ENCODE measurements around the gene EMP1.
A peak's percentile ranks its signal among the peaks of the same experiment; 100 is the strongest.

Gene EMP1

GRCh38 chr12:13198241-13198640 is 1.7 kb downstream of the EMP1 start:
- no peak for DNase-seq

- no peak for DNase-seq
Measured at GRCh38 chr12:13198876-13199275, 2.4 kb downstream of the EMP1 start.

- DNase-seq = no peak
Measured at GRCh38 chr12:13199592-13199991, 3.1 kb downstream of the EMP1 start.

GRCh38 chr12:13200841-13201240 is 4.3 kb downstream of the EMP1 start:
- no peak for DNase-seq

GRCh38 chr12:13203034-13203922 is 6.8 kb downstream of the EMP1 start:
- DNase-seq = no peak

- DNase-seq = no peak
Measured at GRCh38 chr12:13204428-13204827, 7.9 kb downstream of the EMP1 start.

- DNase-seq = peak in 1 of 2 donors; percentile 70
Measured at GRCh38 chr12:13205809-13206559, 9.5 kb downstream of the EMP1 start.

- no peak for DNase-seq
Measured at GRCh38 chr12:13206560-13206897, 10.0 kb downstream of the EMP1 start.

GRCh38 chr12:13208533-13209435 is 12.3 kb downstream of the EMP1 start:
- peak in 1 of 2 donors; percentile 12 for DNase-seq

- no peak for DNase-seq
Measured at GRCh38 chr12:13209436-13210235, 13.1 kb downstream of the EMP1 start.

GRCh38 chr12:13210236-13211190 is 14.0 kb downstream of the EMP1 start:
- no peak for DNase-seq

- no peak for DNase-seq
Measured at GRCh38 chr12:13211191-13211858, 14.8 kb downstream of the EMP1 start.

- peak in 1 of 2 donors; percentile 75 for DNase-seq
Measured at GRCh38 chr12:13211859-13212664, 15.5 kb downstream of the EMP1 start.

- DNase-seq = no peak
Measured at GRCh38 chr12:13215056-13215455, 18.5 kb downstream of the EMP1 start.

- DNase-seq = no peak
Measured at GRCh38 chr12:13218641-13219040, 22.1 kb downstream of the EMP1 start.

- DNase-seq = no peak
Measured at GRCh38 chr12:13219320-13219719, 22.8 kb downstream of the EMP1 start.

- no peak for DNase-seq
Measured at GRCh38 chr12:13220838-13221237, 24.3 kb downstream of the EMP1 start.

- no peak for DNase-seq
Measured at GRCh38 chr12:13222076-13222475, 25.6 kb downstream of the EMP1 start.

- DNase-seq = no peak
Measured at GRCh38 chr12:13223179-13223804, 26.8 kb downstream of the EMP1 start.

Measured in bone marrow (tissue), 2 donors.